Measurements from ENCODE around the gene NELFA.

DNA sequence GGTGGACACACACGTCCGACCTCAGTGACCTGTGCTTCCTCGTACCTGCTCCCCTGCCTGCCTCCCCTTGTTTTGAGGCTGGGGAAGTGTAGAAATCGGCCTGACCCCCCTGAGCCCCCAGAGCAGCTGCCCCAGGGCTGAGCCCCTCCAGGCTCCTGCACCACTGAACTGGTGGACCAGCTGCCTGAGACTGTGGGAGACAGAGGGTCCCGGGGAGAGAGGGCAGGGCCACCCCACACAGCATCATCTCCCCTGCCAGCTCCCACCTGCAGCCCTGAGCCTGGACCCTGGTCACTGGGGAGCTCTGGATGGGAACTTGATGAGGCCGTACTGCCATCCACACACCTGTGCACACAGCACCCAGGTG, 35.3 kb upstream of the NELFA start:
- TF ChIP-seq POLR2A (IDR thresholded peaks at IDR 0.05), result no peak
- TF ChIP-seq, protein P1, sequence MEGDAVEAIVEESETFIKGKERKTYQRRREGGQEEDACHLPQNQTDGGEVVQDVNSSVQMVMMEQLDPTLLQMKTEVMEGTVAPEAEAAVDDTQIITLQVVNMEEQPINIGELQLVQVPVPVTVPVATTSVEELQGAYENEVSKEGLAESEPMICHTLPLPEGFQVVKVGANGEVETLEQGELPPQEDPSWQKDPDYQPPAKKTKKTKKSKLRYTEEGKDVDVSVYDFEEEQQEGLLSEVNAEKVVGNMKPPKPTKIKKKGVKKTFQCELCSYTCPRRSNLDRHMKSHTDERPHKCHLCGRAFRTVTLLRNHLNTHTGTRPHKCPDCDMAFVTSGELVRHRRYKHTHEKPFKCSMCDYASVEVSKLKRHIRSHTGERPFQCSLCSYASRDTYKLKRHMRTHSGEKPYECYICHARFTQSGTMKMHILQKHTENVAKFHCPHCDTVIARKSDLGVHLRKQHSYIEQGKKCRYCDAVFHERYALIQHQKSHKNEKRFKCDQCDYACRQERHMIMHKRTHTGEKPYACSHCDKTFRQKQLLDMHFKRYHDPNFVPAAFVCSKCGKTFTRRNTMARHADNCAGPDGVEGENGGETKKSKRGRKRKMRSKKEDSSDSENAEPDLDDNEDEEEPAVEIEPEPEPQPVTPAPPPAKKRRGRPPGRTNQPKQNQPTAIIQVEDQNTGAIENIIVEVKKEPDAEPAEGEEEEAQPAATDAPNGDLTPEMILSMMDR (IDR thresholded peaks at IDR 0.05), result no peak
